Stomach (tissue), 9 donors: Measurements from ENCODE around the gene TRIM41. TPM values are rescaled to one million over a fixed set of nuclear protein-coding genes. Genes with fewer than 3 reads are reported as not detected.
"Not testable (repeated sequence)": the region's sequence is repeated elsewhere in the genome, so short reads cannot be mapped to it uniquely, and the experiment has no call there.

Experiments
- DNase-seq, 2 donors: peaks; one replicate each; pipeline versions ENCODE4 v3.0.0 to v3.0.0-alpha.2; 2013 to 2019
- H3K27ac ChIP-seq, 5 donors: fragments of 200-600 bp in 4 of 5; sonication (generic) in 4 of 5; one replicate each; pipeline ENCODE4 v1.5.1; 2013 to 2019; ENCODE audit warnings: mild to moderate bottlenecking in 1 of 5, moderate library complexity in 1 of 5
- H3K27me3 ChIP-seq, 3 donors: fragments of 200-600 bp; sonication (generic); one replicate each; pipeline ENCODE4 v1.5.1; 2017 to 2019; ENCODE audit warnings: mixed run types in 1 of 3
- H3K36me3 ChIP-seq, 4 donors: fragments of 200-600 bp; sonication (generic); 1 replicate in 3 of 4; 2 replicates in 1 of 4; pipeline ENCODE4 v1.5.1; 2016 to 2019
- H3K4me1 ChIP-seq, 4 donors: fragments of 200-600 bp; sonication (generic); one replicate each; pipeline ENCODE4 v1.5.1; 2016 to 2019
- H3K4me3 ChIP-seq, 4 donors: fragments of 200-600 bp; sonication (generic) in 3 of 4; one replicate each; pipeline ENCODE4 v1.5.1; 2016 to 2019; ENCODE audit warnings: mild to moderate bottlenecking in 1 of 4
- H3K9me3 ChIP-seq, 4 donors: fragments of 200-600 bp; sonication (generic); one replicate each; pipeline ENCODE4 v1.5.1; 2016 to 2019
- CTCF ChIP-seq, 7 experiments: fragments of 450-650 bp in 4 of 7; fragments of 200-600 bp in 3 of 7; sonication (generic) in 3 of 7; IDR thresholded peaks; one replicate each; pipeline ENCODE4 v1.5.1; 2016 to 2019; ENCODE audit warnings: antibody characterized with exemption in 7 of 7, control low read depth in 2 of 7, mild to moderate bottlenecking in 1 of 7
- EP300 ChIP-seq: sonication (generic); formaldehyde crosslinking; IDR thresholded peaks from one replicate; pipeline ENCODE4 v1.6.1; 2017; ENCODE audit warnings: antibody characterized with exemption
- POLR2A ChIP-seq, 4 donors: fragments of 450-650 bp; IDR thresholded peaks; one replicate each; pipeline ENCODE4 v1.6.1; 2016; ENCODE audit warnings: antibody characterized with exemption in 4 of 4, control low read depth in 2 of 4, mild to moderate bottlenecking in 1 of 4, moderate library complexity in 1 of 4
- POLR2AphosphoS5 ChIP-seq, 3 donors: sonication (generic); formaldehyde crosslinking; IDR thresholded peaks; one replicate each; pipeline ENCODE4 v1.6.1; 2016; ENCODE audit warnings: antibody characterized with exemption in 3 of 3
- WGBS, 5 donors: extraction: QIAGEN DNeasy Blood & Tissue Kit in 3 of 5; methylation state at CpG; one replicate each; pipeline versions ENCODE4 v1.1.5 to v1.1.7; 2013 to 2018; 5-methylcytosine and 5-hydroxymethylcytosine counted together
- intact Hi-C: fragments of 100-400 bp; cut with DNase I; formaldehyde crosslinking; loops from one replicate; pipeline ENCODE4 v1.15.1; 2023; ENCODE audit warnings: low total_unique reads
- polyA plus RNA-seq, 3 donors: library from polyadenylated mRNA; stranded (reverse); fragments of 200-250 nt; gene quantifications; one replicate each; pipeline ENCODE4 v1.2.3, GENCODE V29; 2013
- total RNA-seq, 5 donors: library from RNA; depleted of rRNA; stranded (reverse); fragments of >200 nt; gene quantifications; one replicate each; pipeline versions ENCODE4 v1.1.0 to v1.2.3, GENCODE V29; 2014 to 2016
- donor health status: healthy with polysubstance abuse.
- donor health status: Bipolar disorder and iron deficiency.
- donor health status: healthy.

The TRIM41 gene
- total and polyA plus RNA-seq, 8 donors: 2.3 to 70.4 (median 16.0) TPM

- 33 to 47% (median 41%) methylated on average over 2 of the region's 2 CpGs for WGBS, 5 donors
- no peaks in the 10 kb centered on the region for H3K27me3 ChIP-seq
- H3K36me3 ChIP-seq: no peaks in the 10 kb centered on the region
- no peak overlapping the region for H3K4me3 ChIP-seq
- no peaks in the 10 kb centered on the region for H3K9me3 ChIP-seq
- DNase-seq: no peak
- TF ChIP-seq POLR2A (IDR thresholded peaks at IDR 0.05) (no peak), CTCF (IDR thresholded peaks at IDR 0.05) (no peak), POLR2AphosphoS5 (IDR thresholded peaks at IDR 0.05) (no peak), EP300 (no peak)
- intact Hi-C loops: no loop called here
- peaks cover 12 to 23% (median 17%) of the 10 kb centered on the region in 4 donors for H3K4me1 ChIP-seq
- H3K27ac ChIP-seq: no peak overlapping the region
Measured at GRCh38 chr5:181212934-181213333, 10.1 kb upstream of the TRIM41 start.

GRCh38 chr5:181214249-181214648, 8.8 kb upstream of the TRIM41 start:
- H3K9me3 ChIP-seq, intact Hi-C loops, H3K4me3 ChIP-seq, H3K27me3 ChIP-seq, H3K36me3 ChIP-seq, H3K27ac ChIP-seq, DNase-seq: not testable (repeated sequence)
- peaks cover 12 to 31% (median 25%) of the 10 kb centered on the region in 4 donors for H3K4me1 ChIP-seq
- 77 to 91% (median 89%) methylated on average over 9 to 10 of the region's 10 CpGs for WGBS, 5 donors

- Histone ChIP-seq H3K36me3 (no peaks in the 10 kb centered on the region), H3K27ac (peak overlapping the region in 4 of 5 donors; percentile 4 to 85 (median 72)), H3K9me3 (no peaks in the 10 kb centered on the region), H3K4me1 (peaks cover 12 to 33% (median 25%) of the 10 kb centered on the region in 4 donors), H3K27me3 (no peaks in the 10 kb centered on the region), H3K4me3 (peak overlapping the region; percentile 42 to 56 (median 48))
- WGBS, 5 donors: 21 to 41% (median 39%) methylated on average over 44 of the region's 44 CpGs
- DNase-seq: peak in 1 of 2 donors; percentile 29
- TF ChIP-seq POLR2AphosphoS5 (IDR thresholded peaks at IDR 0.05) (no peak), EP300 (no peak), CTCF (IDR thresholded peaks at IDR 0.05) (no peak), POLR2A (IDR thresholded peaks at IDR 0.05) (no peak)
- intact Hi-C loops: no loop called here
Measured at GRCh38 chr5:181215997-181216989, 6.8 kb upstream of the TRIM41 start.

GRCh38 chr5:181217111-181217802, 5.8 kb upstream of the TRIM41 start:
- Histone ChIP-seq H3K36me3 (no peaks in the 10 kb centered on the region), H3K27ac (peak overlapping the region; percentile 21 to 85 (median 64)), H3K4me1 (peaks cover 15 to 42% (median 32%) of the 10 kb centered on the region in 4 donors), H3K27me3 (no peaks in the 10 kb centered on the region), H3K4me3 (peak overlapping the region; percentile 42 to 56 (median 48)), H3K9me3 (no peaks in the 10 kb centered on the region)
- intact Hi-C loops: no loop called here
- TF ChIP-seq POLR2A (IDR thresholded peaks at IDR 0.05) (no peak), POLR2AphosphoS5 (IDR thresholded peaks at IDR 0.05) (no peak), CTCF (IDR thresholded peaks at IDR 0.05) (no peak), EP300 (no peak)
- DNase-seq: peak; percentile 41 to 75
- 0 to 3% (median 2%) methylated on average over 18 to 46 of the region's 46 CpGs for WGBS, 5 donors
